K562 (cell line): ENCODE measurements around the gene PPFIA3. TPM values are rescaled to one million over a fixed set of nuclear protein-coding genes. Genes with fewer than 3 reads are reported as not detected.

Experiments
- BMI1 ChIP-seq: fragments of 150-350 bp; IDR thresholded peaks from 2 replicates; pipeline ENCODE4 v1.6.1; 2014; ENCODE audit warnings: low read length
- CREM ChIP-seq: IDR thresholded peaks from 2 replicates; pipeline ENCODE4 v1.6.1; 2014; ENCODE audit warnings: antibody characterized with exemption, low read depth
- HDAC1 ChIP-seq, 2 experiments: fragments of 450-650 bp; IDR thresholded peaks; 2 replicates each; pipeline ENCODE4 v1.6.1; 2016 to 2017; ENCODE audit warnings: inconsistent platforms in 1 of 2, mild to moderate bottlenecking in 1 of 2, moderate library complexity in 1 of 2
- KDM2B ChIP-seq: fragments of 250-450 bp; sonication (Bioruptor Pico); IDR thresholded peaks from 2 replicates; pipeline ENCODE4 v1.8.0; 2021; ENCODE audit warnings: mild to moderate bottlenecking, moderate library complexity
- PRMT5 ChIP-seq: sonication (generic); formaldehyde crosslinking; IDR thresholded peaks from 2 replicates; pipeline ENCODE4 v1.5.0; 2020; ENCODE audit warnings: missing genetic modification reagents
- SREBF2 ChIP-seq: sonication (generic); formaldehyde crosslinking; IDR thresholded peaks from 2 replicates; pipeline ENCODE4 v1.4.0; 2020; ENCODE audit warnings: mild to moderate bottlenecking, missing genetic modification reagents
- TEAD1 ChIP-seq, 2 experiments: fragments of 450-650 bp in 1 of 2; sonication (generic) in 1 of 2; formaldehyde crosslinking; IDR thresholded peaks; 2 replicates each; pipeline versions ENCODE4 v1.4.0 to v1.8.0; 2020 to 2022; ENCODE audit warnings: mild to moderate bottlenecking in 2 of 2, missing genetic modification reagents in 1 of 2
- ZBTB7A ChIP-seq: IDR thresholded peaks from 2 replicates; pipeline ENCODE4 v1.6.1; 2011; ENCODE audit warnings: low read depth, mild to moderate bottlenecking, low read length, moderate library complexity, borderline replicate concordance; ENCODE audit not compliant: control insufficient read depth
- polyA plus RNA-seq, 8 experiments: library from polyadenylated mRNA; depleted of rRNA in 4 of 8; stranded (reverse) in 5 of 8; unstranded in 3 of 8; fragments of >200 nt; fragmentation: Nextera tagmentation in 2 of 8; fragmentation: Illumina TruSeq in 1 of 8; extraction: Ambion mirVana in 2 of 8; extraction: Trizol in 1 of 8; gene quantifications; 2 replicates each; pipeline versions ENCODE4 v1.2.1 to v1.2.3, GENCODE V29; 2011 to 2014; ENCODE audit warnings: inconsistent platforms in 1 of 8, missing spikeins in 1 of 8
- total RNA-seq, 7 experiments: library from RNA; depleted of rRNA in 6 of 7; stranded (reverse); fragments of >200 nt in 6 of 7; fragmentation: Illumina TruSeq in 2 of 7; extraction: Trizol in 2 of 7; gene quantifications; 2 replicates each; pipeline versions ENCODE4 v1.2.1 to v1.2.3, GENCODE V29; 2011 to 2021; ENCODE audit warnings: low replicate concordance in 1 of 7
- TF ChIP-seq, protein P1 (sequence below): sonication (generic); formaldehyde crosslinking; IDR thresholded peaks from 2 replicates; pipeline ENCODE4 v1.8.0; 2022; ENCODE audit warnings: missing genetic modification reagents, mild to moderate bottlenecking, moderate library complexity, borderline replicate concordance
- TF ChIP-seq, protein P2 (sequence below): conservative IDR thresholded peaks from 2 replicates; pipeline ENCODE4 v1.6.1; 2011; ENCODE audit warnings: low read depth, mild to moderate bottlenecking, low read length; ENCODE audit not compliant: control insufficient read depth
- TF ChIP-seq, protein P3 (sequence below): IDR thresholded peaks from 2 replicates; pipeline ENCODE4 v1.6.1; 2011; ENCODE audit warnings: borderline replicate concordance, low read depth, mild to moderate bottlenecking, moderate library complexity, low read length; ENCODE audit not compliant: insufficient read depth, poor library complexity, severe bottlenecking
- TF ChIP-seq, protein P4 (sequence below), 3 experiments: IDR thresholded peaks in 2 of 3; conservative IDR thresholded peaks in 1 of 3; 2 replicates each; pipeline ENCODE4 v1.5.1; 2011 to 2012; ENCODE audit warnings: low read length in 3 of 3, mild to moderate bottlenecking in 3 of 3, control low read depth in 2 of 3, improper control_type of control experiment in 1 of 3, inconsistent platforms in 1 of 3, low read depth in 1 of 3, mixed read lengths in 1 of 3, moderate library complexity in 1 of 3; ENCODE audit not compliant: insufficient read depth in 2 of 3
- TF ChIP-seq, protein P5 (sequence below): fragments of 250-450 bp; sonication (Bioruptor Pico); IDR thresholded peaks from 2 replicates; pipeline ENCODE4 v1.5.0; 2021; ENCODE audit warnings: mild to moderate bottlenecking, moderate library complexity
- TF ChIP-seq, protein P6 (sequence below): fragments of 250-450 bp; sonication (Bioruptor Pico); IDR thresholded peaks from 2 replicates; pipeline ENCODE4 v1.8.0; 2021; ENCODE audit warnings: borderline replicate concordance, mild to moderate bottlenecking, moderate library complexity; ENCODE audit not compliant: poor library complexity, severe bottlenecking

Gene PPFIA3
- total and polyA plus RNA-seq, 9 of the 15 experiments (the other 6 are each of a cell fraction or from before 2014, with no cell fraction given) = 0.10 to 53.0 (median 17.6) TPM

DNA sequence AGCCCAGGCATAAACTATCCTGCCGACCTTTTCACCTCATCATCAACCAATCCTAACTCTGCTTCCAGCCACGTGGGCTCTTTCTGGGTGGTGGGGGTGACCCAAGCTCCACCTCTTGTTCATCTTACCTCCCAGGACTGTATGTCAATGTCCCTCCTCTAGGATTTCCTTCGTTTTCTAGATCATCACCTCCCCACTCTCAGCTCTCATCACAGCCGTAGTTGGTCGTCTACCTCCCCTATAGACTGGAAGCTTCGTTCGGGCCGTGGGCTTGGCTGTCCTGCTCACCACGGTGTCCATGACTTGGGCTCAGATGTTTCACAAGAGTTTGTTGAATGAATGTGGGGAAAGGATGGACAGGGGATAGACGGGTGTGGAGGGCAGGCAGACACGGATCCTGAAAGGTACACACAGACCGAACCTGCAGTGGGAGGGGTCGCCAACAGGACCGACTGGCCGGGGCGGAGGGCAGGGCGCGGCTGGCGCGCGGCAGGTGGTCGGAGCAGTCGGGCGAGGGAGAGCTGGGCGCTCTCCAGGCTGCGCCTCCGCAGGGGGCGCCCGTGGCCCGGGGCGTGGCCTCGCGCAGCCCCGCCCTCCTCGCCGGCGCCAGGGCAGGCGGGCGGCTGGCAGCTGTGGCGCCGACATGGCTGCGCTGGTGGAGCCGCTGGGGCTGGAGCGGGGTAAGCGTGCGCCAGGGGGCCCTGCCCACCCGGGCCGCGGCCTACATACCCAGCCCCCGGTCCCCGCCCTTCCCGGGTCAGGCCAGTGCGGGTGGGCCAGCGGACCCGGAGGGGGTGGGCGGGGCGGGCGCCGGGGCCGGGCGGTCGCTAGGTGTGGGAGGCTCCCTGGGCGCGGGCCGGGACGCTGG, 5.3 kb upstream of the PPFIA3 start, which contains the start of gene LIN7B (continued):
- no peak; the same call in 1 of the 2 replicates for TF ChIP-seq CREM
- TF ChIP-seq, protein P1, sequence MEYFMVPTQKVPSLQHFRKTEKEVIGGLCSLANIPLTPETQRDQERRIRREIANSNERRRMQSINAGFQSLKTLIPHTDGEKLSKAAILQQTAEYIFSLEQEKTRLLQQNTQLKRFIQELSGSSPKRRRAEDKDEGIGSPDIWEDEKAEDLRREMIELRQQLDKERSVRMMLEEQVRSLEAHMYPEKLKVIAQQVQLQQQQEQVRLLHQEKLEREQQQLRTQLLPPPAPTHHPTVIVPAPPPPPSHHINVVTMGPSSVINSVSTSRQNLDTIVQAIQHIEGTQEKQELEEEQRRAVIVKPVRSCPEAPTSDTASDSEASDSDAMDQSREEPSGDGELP = peak; percentile 83; the same call in 1 of the 2 replicates
- no peak for TF ChIP-seq PRMT5 (CRISPR knock-in tag)
- TF ChIP-seq BMI1 = no peak
- TF ChIP-seq ZBTB7A = peak; percentile 85; the same call in 1 of the 2 replicates
- TF ChIP-seq, protein P2, sequence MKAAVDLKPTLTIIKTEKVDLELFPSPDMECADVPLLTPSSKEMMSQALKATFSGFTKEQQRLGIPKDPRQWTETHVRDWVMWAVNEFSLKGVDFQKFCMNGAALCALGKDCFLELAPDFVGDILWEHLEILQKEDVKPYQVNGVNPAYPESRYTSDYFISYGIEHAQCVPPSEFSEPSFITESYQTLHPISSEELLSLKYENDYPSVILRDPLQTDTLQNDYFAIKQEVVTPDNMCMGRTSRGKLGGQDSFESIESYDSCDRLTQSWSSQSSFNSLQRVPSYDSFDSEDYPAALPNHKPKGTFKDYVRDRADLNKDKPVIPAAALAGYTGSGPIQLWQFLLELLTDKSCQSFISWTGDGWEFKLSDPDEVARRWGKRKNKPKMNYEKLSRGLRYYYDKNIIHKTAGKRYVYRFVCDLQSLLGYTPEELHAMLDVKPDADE = peak; percentile 65
- TF ChIP-seq, protein P3, sequence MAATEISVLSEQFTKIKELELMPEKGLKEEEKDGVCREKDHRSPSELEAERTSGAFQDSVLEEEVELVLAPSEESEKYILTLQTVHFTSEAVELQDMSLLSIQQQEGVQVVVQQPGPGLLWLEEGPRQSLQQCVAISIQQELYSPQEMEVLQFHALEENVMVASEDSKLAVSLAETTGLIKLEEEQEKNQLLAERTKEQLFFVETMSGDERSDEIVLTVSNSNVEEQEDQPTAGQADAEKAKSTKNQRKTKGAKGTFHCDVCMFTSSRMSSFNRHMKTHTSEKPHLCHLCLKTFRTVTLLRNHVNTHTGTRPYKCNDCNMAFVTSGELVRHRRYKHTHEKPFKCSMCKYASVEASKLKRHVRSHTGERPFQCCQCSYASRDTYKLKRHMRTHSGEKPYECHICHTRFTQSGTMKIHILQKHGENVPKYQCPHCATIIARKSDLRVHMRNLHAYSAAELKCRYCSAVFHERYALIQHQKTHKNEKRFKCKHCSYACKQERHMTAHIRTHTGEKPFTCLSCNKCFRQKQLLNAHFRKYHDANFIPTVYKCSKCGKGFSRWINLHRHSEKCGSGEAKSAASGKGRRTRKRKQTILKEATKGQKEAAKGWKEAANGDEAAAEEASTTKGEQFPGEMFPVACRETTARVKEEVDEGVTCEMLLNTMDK = peak; percentile 85
- TF ChIP-seq, protein P4, sequence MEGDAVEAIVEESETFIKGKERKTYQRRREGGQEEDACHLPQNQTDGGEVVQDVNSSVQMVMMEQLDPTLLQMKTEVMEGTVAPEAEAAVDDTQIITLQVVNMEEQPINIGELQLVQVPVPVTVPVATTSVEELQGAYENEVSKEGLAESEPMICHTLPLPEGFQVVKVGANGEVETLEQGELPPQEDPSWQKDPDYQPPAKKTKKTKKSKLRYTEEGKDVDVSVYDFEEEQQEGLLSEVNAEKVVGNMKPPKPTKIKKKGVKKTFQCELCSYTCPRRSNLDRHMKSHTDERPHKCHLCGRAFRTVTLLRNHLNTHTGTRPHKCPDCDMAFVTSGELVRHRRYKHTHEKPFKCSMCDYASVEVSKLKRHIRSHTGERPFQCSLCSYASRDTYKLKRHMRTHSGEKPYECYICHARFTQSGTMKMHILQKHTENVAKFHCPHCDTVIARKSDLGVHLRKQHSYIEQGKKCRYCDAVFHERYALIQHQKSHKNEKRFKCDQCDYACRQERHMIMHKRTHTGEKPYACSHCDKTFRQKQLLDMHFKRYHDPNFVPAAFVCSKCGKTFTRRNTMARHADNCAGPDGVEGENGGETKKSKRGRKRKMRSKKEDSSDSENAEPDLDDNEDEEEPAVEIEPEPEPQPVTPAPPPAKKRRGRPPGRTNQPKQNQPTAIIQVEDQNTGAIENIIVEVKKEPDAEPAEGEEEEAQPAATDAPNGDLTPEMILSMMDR (IDR thresholded peaks at IDR 0.05 in 2 of 3, conservative IDR thresholded peaks at IDR 0.05 in 1 of 3; ENCODE audit: insufficient read depth in 2 of 3, low read depth in 1 of 3, low read length in 3 of 3) = peak; percentile 60 to 68 (median 66); a peak in 5 of 6 replicates
- 0 out of 4 replicates have a peak, but pooled peaks of 1 of the 2 experiments have one; percentile 58 for TF ChIP-seq TEAD1 (CRISPR knock-in tag; IDR thresholded peaks at IDR 0.05)
- TF ChIP-seq, protein P5, sequence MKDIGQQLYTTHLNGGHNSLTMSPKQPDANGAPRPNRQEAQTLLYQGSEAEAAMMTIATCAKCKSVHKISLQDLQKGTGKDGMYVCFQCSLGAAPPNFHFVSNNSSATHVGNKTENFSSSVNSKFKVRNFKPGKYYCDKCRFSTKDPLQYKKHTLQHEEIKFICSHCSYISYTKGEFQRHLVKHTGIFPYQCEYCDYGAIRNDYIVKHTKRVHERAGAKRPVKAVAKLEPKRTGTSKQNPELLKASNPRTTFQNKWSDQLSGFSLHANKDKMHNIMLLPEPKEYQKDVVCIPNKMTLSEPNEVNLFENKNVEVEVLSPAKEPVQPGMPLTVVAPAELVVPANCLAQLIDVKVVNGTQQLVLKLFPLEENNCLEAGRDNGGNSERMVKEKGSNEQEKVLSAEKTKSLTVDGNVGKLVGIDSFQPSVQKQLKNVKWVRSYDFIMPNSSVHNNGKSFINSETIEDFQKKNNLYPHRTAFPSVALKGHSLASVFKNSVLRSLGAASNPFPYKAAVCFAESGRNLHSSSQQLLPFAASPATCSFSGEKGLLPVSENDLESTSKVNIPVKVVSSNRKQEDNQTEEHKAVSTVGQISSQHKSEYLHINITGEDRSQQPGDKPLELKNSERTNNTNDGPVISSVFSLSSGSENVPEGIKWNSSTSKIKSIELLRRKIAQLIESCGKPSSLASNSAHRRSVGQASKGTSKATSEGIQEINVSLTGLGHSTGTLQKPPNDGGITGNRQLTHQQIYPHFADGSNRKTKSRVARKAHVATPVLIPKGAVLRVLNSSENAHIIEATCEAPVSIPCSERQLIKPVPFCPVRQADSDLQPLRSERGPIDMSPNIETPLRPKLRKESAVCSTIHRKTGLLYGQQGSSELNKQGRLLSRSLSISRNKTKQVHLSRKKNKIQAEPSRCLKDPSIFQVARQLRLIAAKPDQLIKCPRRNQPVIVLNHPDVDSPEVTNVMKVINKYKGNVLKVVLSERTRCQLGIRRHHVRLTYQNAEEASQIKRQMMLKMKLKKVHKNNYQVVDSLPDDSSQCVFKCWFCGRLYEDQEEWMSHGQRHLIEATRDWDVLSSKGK (CRISPR knock-in tag) = no peak
- no peak for TF ChIP-seq SREBF2 (CRISPR knock-in tag)
- no peak for TF ChIP-seq KDM2B (CRISPR knock-in tag)
- peak in 1 of 2 experiments; percentile 80; a peak in 1 of 4 replicates for TF ChIP-seq HDAC1 (IDR thresholded peaks at IDR 0.05)
- TF ChIP-seq, protein P6, sequence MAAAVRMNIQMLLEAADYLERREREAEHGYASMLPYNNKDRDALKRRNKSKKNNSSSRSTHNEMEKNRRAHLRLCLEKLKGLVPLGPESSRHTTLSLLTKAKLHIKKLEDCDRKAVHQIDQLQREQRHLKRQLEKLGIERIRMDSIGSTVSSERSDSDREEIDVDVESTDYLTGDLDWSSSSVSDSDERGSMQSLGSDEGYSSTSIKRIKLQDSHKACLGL (CRISPR knock-in tag) = no peak
